ENCODE measurements around the gene SRSF9.
"Not testable (repeated sequence)": the region's sequence is repeated elsewhere in the genome, so short reads cannot be mapped to it uniquely, and the experiment has no call there.

The SRSF9 gene

DNA sequence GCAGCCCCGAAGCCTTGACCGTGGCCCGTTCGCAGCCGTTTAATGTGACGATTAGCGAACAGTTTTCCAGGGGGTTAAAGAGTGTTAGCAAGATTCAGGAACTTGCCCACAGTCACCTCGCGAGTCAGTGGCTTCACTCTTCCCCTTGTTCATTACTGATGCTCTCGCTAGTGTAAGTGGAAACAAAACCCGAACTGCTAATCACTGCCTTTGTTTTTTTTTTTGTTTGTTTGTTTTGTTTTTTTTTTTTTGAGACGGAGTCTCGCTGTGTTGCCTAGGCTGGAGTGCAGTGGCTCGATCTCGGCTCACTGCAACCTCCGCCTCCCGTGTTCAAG, 22.7 kb downstream of the SRSF9 start:
- DNase-seq, result not testable (repeated sequence)

DNA sequence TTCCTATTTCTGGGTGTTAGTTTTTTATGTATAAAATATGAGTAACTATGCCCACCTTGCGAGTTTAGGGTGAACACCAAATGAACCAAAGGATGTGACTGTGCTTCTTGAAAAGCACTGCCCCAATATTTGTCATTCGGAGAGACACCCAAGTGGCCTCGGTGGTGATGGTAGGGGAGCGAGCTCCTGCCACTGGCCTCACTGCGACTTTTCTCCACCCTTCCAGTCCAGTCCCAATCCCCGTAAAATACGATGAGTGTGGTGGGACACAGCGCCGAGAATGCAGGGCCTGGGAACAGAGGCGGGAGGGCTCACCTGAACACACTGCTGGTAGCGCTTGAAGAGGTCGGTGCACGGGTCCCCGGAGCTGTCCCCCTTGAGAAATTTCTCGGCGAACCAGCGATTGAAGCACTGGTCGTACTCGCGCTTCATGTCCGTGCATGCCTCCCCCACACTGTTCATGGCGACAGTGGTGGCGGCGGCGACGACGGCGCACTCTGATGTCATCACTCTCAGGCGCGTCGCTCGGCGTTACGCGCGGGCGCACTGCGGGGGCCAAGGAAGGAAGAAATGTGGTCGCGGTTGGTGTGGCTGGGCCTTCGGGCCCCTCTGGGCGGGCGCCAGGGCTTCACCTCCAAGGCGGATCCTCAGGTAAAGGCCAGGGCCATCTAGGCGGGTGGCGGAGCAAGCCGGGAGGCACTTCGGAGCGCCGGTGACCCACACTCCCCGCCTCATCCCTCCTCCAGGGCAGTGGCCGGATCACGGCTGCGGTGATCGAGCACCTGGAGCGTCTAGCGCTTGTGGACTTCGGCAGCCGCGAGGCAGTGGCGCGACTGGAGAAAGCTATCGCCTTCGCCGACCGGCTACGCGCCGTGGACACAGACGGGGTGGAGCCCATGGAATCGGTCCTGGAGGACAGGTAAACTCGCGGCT, 23.4 kb downstream of the SRSF9 start, which contains the start of the genes GATC and TRIAP1:
Gene GATC, plus strand, starts transcription at position 534 of the 933 bp plus-strand sequence. Its CDS starts 37 bp downstream, at position 571.
Gene TRIAP1, minus strand, starts transcription at position 474 of the 933 bp plus-strand sequence. Its CDS starts 12 bp downstream, at position 462.
- peak; percentile 81 for DNase-seq

- no peak for DNase-seq
These were observed 24.9 kb downstream of the SRSF9 start for GRCh38 chr12:120444676-120445075.

- peak; percentile 63 for DNase-seq
These were observed 29.8 kb downstream of the SRSF9 start for GRCh38 chr12:120439646-120440247.

DNA sequence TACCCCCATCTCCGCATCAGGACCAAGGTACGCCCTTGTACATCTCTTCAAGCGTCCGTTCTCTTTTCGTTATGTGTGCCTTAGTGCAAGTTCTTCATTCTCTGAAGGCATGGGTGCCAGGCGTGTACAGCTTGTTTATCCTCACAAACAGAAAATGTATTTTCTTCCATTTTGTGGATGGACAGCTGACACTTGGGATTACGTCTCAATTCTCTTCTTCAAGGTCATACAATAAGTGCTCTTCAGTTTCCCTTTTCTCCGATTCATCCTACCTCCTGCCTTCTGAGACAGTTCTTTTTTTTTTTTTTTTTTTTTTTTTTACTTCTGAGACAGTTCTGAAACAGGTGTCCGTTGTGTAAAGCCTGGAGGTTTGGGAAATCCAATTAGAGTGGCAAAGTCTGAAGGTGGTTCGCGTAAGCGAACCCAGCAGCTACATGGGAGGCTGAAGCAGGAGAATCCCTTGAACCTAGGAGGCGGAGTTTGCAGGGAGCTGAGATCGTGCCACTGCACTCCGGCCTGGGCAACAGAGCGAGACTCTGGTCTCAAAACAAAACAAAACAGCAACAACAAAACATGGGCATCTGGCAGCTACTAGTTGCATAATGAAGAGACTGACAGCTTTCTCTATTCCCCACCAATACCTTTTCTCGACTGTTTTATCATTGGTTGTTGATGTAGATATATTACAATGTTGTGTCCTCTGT, 30.9 kb downstream of the SRSF9 start:
- no peak for DNase-seq

GRCh38 chr12:120437735-120438494, 31.6 kb downstream of the SRSF9 start, which contains the start of gene COX6A1:
Gene COX6A1 (plus strand): TSS chr12:120438113. CDS start chr12:120438127, 14 bp downstream.
- peak; percentile 95 for DNase-seq

DNA sequence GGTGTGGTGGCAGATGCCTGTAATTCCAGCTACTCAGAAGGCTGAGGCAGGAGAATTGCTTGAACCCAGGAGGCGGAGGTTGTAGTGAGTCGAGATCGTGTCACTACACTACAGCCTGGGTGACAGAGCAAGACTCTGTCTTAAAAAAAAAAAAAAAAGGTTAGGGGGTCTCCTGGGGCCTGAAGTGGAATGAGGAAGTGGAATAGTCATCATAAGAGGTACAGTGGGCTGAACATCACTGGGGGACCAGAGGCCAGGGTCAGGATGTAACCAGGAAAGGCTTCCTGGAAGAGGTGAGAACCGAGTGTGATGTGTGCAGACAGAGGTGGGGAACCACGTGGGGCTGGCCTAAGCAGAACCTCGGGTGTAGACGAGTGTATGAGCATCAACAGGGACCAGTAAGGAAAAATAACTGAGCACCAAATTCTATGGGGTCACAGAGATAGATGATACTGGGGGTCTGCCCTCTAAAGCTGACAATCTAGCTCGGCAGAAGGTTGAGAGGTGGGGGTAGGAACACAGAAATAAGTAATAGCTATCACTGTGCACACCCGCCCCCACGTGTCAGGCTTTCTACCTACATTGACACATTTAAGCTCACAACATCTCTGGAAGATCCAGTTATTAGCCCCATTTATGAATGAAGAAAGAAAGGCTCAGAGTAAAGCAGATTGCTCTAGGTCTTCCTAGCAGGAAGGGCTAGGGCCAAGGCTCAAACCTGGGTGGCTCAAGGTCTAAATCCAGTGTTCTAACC, 36.6 kb downstream of the SRSF9 start:
- no peak for DNase-seq

DNA sequence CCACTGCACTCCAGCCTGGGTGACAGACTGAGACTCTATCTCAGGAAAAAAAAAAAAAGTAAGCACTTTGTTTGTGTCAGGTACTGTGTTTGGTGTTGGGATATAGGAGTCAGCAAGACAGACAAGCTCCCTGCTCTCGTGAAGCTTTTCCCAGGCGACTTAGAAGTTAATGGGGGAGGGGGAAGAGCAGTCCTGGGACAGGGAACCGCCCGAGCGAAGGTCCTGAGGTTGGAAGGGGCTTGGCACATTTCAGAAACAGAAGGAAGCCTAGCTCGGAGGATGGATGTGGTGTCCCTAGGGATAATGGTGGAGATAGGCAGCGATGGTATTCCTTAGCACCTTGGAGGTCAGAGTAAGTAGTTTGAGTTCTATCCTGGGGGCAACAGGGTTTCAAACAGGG, 40.2 kb downstream of the SRSF9 start:
- no peak for DNase-seq

- no peak for DNase-seq
These were observed 40.8 kb downstream of the SRSF9 start for GRCh38 chr12:120428597-120429229.

- DNase-seq, result no peak
These were observed 43.8 kb downstream of the SRSF9 start for GRCh38 chr12:120425797-120426196.

GRCh38 chr12:120422892-120423456, 46.6 kb downstream of the SRSF9 start:
- no peak for DNase-seq

GRCh38 chr12:120421701-120422100, 47.8 kb downstream of the SRSF9 start:
- DNase-seq, result no peak

GRCh38 chr12:120417917-120418580, 51.5 kb downstream of the SRSF9 start:
- no peak for DNase-seq

DNA sequence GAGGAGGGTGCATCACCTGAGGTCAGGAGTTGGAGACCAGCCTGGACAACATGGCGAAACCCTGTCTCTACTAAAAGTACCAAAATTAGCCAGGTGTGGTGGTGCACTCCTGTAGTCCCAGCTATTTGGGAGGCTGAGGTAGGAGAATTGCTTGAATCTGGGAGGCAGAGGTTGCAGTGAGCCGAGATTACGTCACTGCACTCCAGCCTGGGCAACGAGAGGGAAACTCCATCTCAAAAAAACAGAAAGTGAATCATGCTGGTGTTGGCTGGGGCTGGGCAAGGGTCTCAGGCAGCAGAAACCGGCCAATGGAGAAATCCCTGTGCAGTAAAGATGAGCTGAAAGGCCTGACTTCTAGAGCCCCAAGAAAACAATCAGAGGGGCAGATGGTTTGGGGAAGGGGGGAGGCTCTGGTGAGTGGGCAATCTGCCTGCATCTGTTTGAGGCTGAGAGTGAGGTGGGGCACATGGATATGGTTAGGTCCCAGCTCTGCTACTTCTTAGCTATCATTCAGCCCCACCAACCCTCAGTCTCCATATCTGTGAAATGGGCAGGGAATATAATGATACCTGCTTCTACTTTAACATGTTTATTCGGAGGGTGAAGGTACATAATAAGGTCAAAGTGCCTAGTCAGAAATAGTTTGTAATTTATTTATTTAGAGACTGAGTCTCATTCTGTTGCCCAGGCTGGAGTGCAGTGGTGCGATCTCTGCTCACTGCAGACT, 52.9 kb downstream of the SRSF9 start:
- no peak for DNase-seq

GRCh38 chr12:120413901-120414695, 55.5 kb downstream of the SRSF9 start:
- no peak for DNase-seq

- no peak for DNase-seq
These were observed 57.1 kb downstream of the SRSF9 start for GRCh38 chr12:120412421-120412820.

Measured in fibroblast of skin of right biceps (primary cell).